CD4-positive, alpha-beta T cell (primary cell): ENCODE results near the gene CDKAL1. TPM values are rescaled to one million over a fixed set of nuclear protein-coding genes. Genes with fewer than 3 reads are reported as not detected.

ENCODE experiments used
- ATAC-seq: fragments of 200-7000 bp; cut with Tn5 transposase; one replicate; pipeline ENCODE4 v1.10.0; 2022; ENCODE audit warnings: mild to moderate bottlenecking; ENCODE audit not compliant: poor library complexity
- CTCF ChIA-PET: fragments of 350-600 bp; sonication (Branson Sonifier 250); formaldehyde crosslinking; loops from one replicate; lab custom pipeline; 2021; ENCODE audit warnings: antibody characterized with exemption, inconsistent platforms; lab: Charles Lee
- POLR2A ChIA-PET: fragments of 350-600 bp; sonication (Branson Sonifier 250); formaldehyde crosslinking; loops from one replicate; lab custom pipeline; 2021; ENCODE audit warnings: antibody characterized with exemption, inconsistent platforms; lab: Charles Lee
- DNase-seq, 14 experiments: peaks; one replicate each; pipeline ENCODE4 v3.0.0-alpha.2; 2013 to 2020; ENCODE audit warnings: mixed read lengths in 2 of 14
- H3K27ac ChIP-seq, 2 donors: one replicate each; pipeline versions ENCODE4 v1.5.1 to v1.7.0; 2013; ENCODE audit warnings: low read length in 2 of 2, low read depth in 1 of 2, mild to moderate bottlenecking in 1 of 2
- H3K27me3 ChIP-seq, 2 experiments: 1 replicate in 1 of 2; 2 replicates in 1 of 2; pipeline versions ENCODE4 v1.6.1 to v1.7.0; 2013; ENCODE audit warnings: low read length in 2 of 2, control low read depth in 1 of 2, mild to moderate bottlenecking in 1 of 2, moderate library complexity in 1 of 2; ENCODE audit not compliant: insufficient read depth in 2 of 2, control insufficient read depth in 1 of 2
- H3K36me3 ChIP-seq: one replicate; pipeline ENCODE4 v1.6.1; 2013; ENCODE audit warnings: low read length, control low read depth; ENCODE audit not compliant: insufficient read depth
- H3K4me1 ChIP-seq: one replicate; pipeline ENCODE4 v1.6.1; 2013; ENCODE audit warnings: low read length, control low read depth; ENCODE audit not compliant: insufficient read depth
- H3K4me3 ChIP-seq: one replicate; pipeline ENCODE4 v1.5.1; 2013; ENCODE audit warnings: mild to moderate bottlenecking, low read length, moderate library complexity
- H3K9me3 ChIP-seq, 2 experiments: 1 replicate in 1 of 2; 2 replicates in 1 of 2; pipeline versions ENCODE4 v1.6.1 to v1.7.0; 2013; ENCODE audit warnings: low read length in 2 of 2, mild to moderate bottlenecking in 2 of 2, control low read depth in 1 of 2, moderate library complexity in 1 of 2; ENCODE audit not compliant: control insufficient read depth in 1 of 2, insufficient read depth in 1 of 2
- H3K27ac Mint-ChIP-seq: one replicate; pipeline ENCODE4 v1.8.0; 2020; ENCODE audit warnings: mixed read lengths
- H3K27me3 Mint-ChIP-seq: one replicate; pipeline ENCODE4 v1.8.0; 2021; ENCODE audit warnings: mixed read lengths
- H3K36me3 Mint-ChIP-seq: one replicate; pipeline ENCODE4 v1.8.0; 2021; ENCODE audit warnings: low read depth, mixed read lengths
- H3K4me1 Mint-ChIP-seq: one replicate; pipeline ENCODE4 v1.8.0; 2021; ENCODE audit warnings: low read depth, mixed read lengths
- H3K4me3 Mint-ChIP-seq: one replicate; pipeline ENCODE4 v1.8.0; 2020; ENCODE audit warnings: mild to moderate bottlenecking, mixed read lengths
- H3K9me3 Mint-ChIP-seq: one replicate; pipeline ENCODE4 v1.8.0; 2020; ENCODE audit warnings: mixed read lengths
- intact Hi-C, 2 experiments: fragments of 100-400 bp; cut with DNase I in 1 of 2; cut with micrococcal nuclease in 1 of 2; formaldehyde crosslinking; loops; one replicate each; pipeline versions ENCODE4 v1.15.1 to v1.9.0; 2023 to 2025; cut with DNase I, micrococcal nuclease
- total RNA-seq, 174 experiments: library from RNA in 2 of 174; stranded (reverse) in 2 of 174; gene quantifications; one replicate each; pipeline ENCODE4 v1.2.3 and lab custom pipeline; 2021 to 2026
- TF ChIP-seq, protein P1 (sequence below): fragments of 200-600 bp; IDR thresholded peaks from one replicate; pipeline ENCODE4 v1.8.0; 2022; ENCODE audit warnings: antibody characterized with exemption, mild to moderate bottlenecking

CDKAL1 gene
- total RNA-seq, 2 experiments from 2014 or later: 21.3 to 23.9 TPM

DNA sequence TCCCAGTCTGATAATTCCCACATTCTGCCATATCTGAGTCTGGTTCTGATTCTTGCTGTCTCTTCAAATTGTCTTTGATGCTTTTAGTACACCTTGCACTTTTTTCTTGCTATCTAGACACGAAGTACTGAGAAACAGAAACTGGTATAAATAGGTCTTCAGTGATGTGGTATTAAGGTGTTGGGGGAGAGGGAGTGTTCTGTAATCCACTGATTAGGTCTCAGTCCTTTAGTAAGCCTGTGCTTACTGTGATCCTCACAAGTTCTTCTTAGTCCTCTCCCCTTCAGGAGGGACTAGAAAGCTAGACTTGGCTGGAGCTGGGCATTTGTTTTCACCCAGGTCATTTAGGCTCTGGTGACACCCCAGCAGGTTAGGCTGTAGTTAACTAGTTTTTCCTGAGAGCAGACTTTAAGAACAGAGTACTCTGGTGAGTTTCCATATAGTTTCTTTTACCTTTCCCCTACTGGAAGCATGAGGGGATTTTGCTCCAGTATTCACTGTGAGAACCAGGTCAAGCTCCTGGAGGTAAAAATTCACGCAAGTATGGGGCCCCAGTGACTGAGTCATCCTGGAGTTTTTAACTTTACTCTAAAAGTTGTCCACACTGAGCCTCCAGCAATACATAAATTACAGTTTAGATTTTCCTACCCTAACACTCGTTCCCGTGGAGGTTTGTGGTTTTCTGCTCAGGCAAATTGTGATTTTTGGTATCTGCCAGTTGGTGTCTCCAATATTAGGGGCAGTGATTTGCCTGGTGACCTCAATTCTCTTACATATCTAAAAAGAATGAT is 154.6 kb downstream of the CDKAL1 start:
- peak overlapping the region; percentile 16 for H3K4me3 Mint-ChIP-seq
- H3K36me3 Mint-ChIP-seq: no peaks in the 10 kb centered on the region
- H3K4me1 ChIP-seq: peaks cover 5% of the 10 kb centered on the region
- peaks cover 40% of the 10 kb centered on the region for H3K4me1 Mint-ChIP-seq
- H3K27ac ChIP-seq: no peak overlapping the region
- no peaks in the 10 kb centered on the region for H3K9me3 Mint-ChIP-seq
- ATAC-seq (peak; percentile 55), DNase-seq (peak in 2 of 14 experiments; percentile 5 to 20)
- peak overlapping the region; percentile 8 for H3K27ac Mint-ChIP-seq
- TF ChIP-seq, protein P1, sequence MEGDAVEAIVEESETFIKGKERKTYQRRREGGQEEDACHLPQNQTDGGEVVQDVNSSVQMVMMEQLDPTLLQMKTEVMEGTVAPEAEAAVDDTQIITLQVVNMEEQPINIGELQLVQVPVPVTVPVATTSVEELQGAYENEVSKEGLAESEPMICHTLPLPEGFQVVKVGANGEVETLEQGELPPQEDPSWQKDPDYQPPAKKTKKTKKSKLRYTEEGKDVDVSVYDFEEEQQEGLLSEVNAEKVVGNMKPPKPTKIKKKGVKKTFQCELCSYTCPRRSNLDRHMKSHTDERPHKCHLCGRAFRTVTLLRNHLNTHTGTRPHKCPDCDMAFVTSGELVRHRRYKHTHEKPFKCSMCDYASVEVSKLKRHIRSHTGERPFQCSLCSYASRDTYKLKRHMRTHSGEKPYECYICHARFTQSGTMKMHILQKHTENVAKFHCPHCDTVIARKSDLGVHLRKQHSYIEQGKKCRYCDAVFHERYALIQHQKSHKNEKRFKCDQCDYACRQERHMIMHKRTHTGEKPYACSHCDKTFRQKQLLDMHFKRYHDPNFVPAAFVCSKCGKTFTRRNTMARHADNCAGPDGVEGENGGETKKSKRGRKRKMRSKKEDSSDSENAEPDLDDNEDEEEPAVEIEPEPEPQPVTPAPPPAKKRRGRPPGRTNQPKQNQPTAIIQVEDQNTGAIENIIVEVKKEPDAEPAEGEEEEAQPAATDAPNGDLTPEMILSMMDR: no peak
- intact Hi-C loops: no loop called here
- ChIA-PET CTCF (no interaction called here), POLR2A (no interaction called here)
- no peaks in the 10 kb centered on the region for H3K27me3 ChIP-seq
- H3K4me3 ChIP-seq: no peak overlapping the region
- H3K27me3 Mint-ChIP-seq: no peaks in the 10 kb centered on the region
- no peaks in the 10 kb centered on the region for H3K9me3 ChIP-seq
- no peaks in the 10 kb centered on the region for H3K36me3 ChIP-seq

DNA sequence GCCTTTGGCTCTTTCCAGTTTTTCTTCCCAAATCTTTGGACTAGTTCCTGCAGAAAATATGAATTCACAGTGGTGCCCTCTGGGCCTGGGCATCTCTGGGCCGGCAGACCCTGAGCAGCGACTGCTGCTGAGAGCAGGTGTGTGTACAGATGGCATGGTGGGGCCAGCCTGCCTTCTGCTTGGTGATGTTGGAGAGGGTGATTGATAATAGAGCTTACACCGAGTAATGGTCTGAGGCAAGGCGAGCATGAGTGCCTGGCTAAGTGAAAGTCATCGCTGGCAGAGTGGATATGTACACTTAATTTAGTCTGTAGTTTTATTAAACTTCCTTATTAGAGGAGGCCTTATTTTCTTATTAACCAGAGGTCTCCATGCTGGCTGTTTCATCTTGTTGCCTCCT is 156.9 kb downstream of the CDKAL1 start:
- no peaks in the 10 kb centered on the region for H3K9me3 ChIP-seq
- CTCF ChIA-PET: no interaction called here
- ATAC-seq (no peak), DNase-seq (no peak)
- no peaks in the 10 kb centered on the region for H3K36me3 Mint-ChIP-seq
- POLR2A ChIA-PET: no interaction called here
- no peak overlapping the region for H3K4me3 Mint-ChIP-seq
- no peak overlapping the region for H3K27ac ChIP-seq
- H3K27me3 ChIP-seq: no peaks in the 10 kb centered on the region
- H3K9me3 Mint-ChIP-seq: no peaks in the 10 kb centered on the region
- peaks cover 5% of the 10 kb centered on the region for H3K4me1 ChIP-seq
- no peak overlapping the region for H3K27ac Mint-ChIP-seq
- no peaks in the 10 kb centered on the region for H3K27me3 Mint-ChIP-seq
- H3K4me1 Mint-ChIP-seq: peaks cover 45% of the 10 kb centered on the region
- TF ChIP-seq, protein P1: no peak
- H3K36me3 ChIP-seq: no peaks in the 10 kb centered on the region
- intact Hi-C loops: no loop called here
- H3K4me3 ChIP-seq: no peak overlapping the region

DNA sequence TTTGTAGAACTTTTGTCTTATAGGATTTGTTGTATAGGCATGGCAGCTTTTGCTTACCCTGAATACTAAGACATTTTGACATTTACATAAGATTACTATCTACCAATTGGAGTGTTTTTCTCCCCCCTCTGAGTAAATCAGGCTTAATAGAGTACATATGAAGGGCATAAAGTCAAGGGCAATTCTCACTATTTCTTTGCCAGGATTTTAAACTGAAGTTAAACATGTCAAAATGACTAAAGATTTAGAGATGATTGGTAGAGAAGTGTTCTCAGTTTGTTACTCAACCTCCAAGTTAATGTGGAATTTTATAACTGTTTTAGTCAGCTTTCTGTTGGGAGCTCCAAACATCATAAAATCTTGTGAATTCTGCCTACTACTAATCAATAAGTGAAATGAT is 157.8 kb downstream of the CDKAL1 start:
- Mint-ChIP-seq H3K36me3 (no peaks in the 10 kb centered on the region), H3K4me3 (no peak overlapping the region), H3K27ac (no peak overlapping the region), H3K4me1 (peaks cover 45% of the 10 kb centered on the region), H3K9me3 (no peaks in the 10 kb centered on the region), H3K27me3 (no peaks in the 10 kb centered on the region)
- peaks cover 5% of the 10 kb centered on the region for H3K4me1 ChIP-seq
- TF ChIP-seq, protein P1: no peak
- no peak for DNase-seq
- H3K27me3 ChIP-seq: no peaks in the 10 kb centered on the region
- H3K27ac ChIP-seq: no peak overlapping the region
- H3K4me3 ChIP-seq: no peak overlapping the region
- ChIA-PET CTCF (no interaction called here), POLR2A (no interaction called here)
- H3K36me3 ChIP-seq: no peaks in the 10 kb centered on the region
- H3K9me3 ChIP-seq: no peaks in the 10 kb centered on the region
- intact Hi-C loops: no loop called here
- no peak for ATAC-seq
